Measurements from ENCODE around the gene PAPLN.
"Not testable (repeated sequence)": the region's sequence is repeated elsewhere in the genome, so short reads cannot be mapped to it uniquely, and the experiment has no call there.

PAPLN gene

DNA sequence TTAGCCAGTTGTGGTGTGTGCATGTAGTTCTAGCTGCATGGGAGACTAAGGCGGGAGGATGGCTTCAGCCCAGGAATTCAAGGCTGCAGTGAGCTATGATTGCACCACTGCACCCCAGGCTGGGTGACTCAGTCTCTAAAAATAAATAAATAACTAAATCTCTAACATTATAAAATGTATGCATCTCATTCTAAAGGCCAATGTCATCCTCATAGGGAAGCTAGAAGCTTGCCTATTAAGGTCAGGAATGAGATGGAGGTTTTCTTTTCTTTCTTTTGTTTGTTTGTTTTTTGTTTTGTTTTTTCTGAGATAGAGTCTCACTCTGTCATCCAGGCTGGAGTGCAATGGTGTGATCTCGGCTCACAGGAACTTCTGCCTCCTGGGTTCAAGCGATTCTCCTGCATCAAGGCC lies 48.8 kb upstream of the PAPLN start (continued):
- TF ChIP-seq PATZ1 (CRISPR knock-in tag; IDR thresholded peaks at IDR 0.05; ENCODE audit: borderline replicate concordance): no peak

DNA sequence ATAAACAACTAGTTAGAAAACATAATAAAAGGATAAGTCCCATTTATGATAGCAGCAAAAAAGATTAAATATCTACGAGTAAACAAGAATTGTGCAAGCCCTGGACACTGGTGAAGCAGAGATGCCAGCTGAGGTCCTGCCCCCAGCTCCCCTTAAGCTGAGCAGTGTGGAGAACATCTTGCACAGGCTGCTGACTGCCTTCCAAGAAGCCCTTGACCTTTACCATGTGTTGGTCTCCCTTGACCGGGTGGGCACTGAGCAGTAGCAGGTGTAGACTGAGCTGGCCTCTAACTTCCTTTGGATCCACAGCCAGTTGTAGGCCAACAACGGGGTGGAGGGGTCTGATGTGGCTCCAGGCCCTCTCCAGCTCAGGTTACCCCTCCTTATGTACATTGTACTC lies 47.7 kb upstream of the PAPLN start:
- ATAC-seq: no peak
- no peak for TF ChIP-seq SNAI2 (CRISPR knock-in tag; IDR thresholded peaks at IDR 0.05)
- TF ChIP-seq, protein P1, sequence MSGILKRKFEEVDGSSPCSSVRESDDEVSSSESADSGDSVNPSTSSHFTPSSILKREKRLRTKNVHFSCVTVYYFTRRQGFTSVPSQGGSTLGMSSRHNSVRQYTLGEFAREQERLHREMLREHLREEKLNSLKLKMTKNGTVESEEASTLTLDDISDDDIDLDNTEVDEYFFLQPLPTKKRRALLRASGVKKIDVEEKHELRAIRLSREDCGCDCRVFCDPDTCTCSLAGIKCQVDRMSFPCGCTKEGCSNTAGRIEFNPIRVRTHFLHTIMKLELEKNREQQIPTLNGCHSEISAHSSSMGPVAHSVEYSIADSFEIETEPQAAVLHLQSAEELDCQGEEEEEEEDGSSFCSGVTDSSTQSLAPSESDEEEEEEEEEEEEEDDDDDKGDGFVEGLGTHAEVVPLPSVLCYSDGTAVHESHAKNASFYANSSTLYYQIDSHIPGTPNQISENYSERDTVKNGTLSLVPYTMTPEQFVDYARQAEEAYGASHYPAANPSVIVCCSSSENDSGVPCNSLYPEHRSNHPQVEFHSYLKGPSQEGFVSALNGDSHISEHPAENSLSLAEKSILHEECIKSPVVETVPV (CRISPR knock-in tag; IDR thresholded peaks at IDR 0.05): no peak
- no peak for TF ChIP-seq ISL1 (CRISPR knock-in tag; IDR thresholded peaks at IDR 0.05)
- no peak for TF ChIP-seq ZFP3 (CRISPR knock-in tag; IDR thresholded peaks at IDR 0.05)
- no peak for TF ChIP-seq POU6F1 (CRISPR knock-in tag; IDR thresholded peaks at IDR 0.05; ENCODE audit: borderline replicate concordance, low read depth)
- TF ChIP-seq ZNF70 (CRISPR knock-in tag; IDR thresholded peaks at IDR 0.05): no peak

- TF ChIP-seq ESRRG (CRISPR knock-in tag; IDR thresholded peaks at IDR 0.05): no peak
- TF ChIP-seq TOX (CRISPR knock-in tag; IDR thresholded peaks at IDR 0.05; ENCODE audit: borderline replicate concordance): no peak
- no peak for TF ChIP-seq TSHZ2 (CRISPR knock-in tag; IDR thresholded peaks at IDR 0.05)
- no peak for TF ChIP-seq ZNF70 (CRISPR knock-in tag; IDR thresholded peaks at IDR 0.05)
- no peak for TF ChIP-seq PATZ1 (CRISPR knock-in tag; IDR thresholded peaks at IDR 0.05; ENCODE audit: borderline replicate concordance)
- TF ChIP-seq ZFP3 (CRISPR knock-in tag; IDR thresholded peaks at IDR 0.05): no peak
- TF ChIP-seq GLIS3 (CRISPR knock-in tag; IDR thresholded peaks at IDR 0.05): no peak
- no peak for TF ChIP-seq CSDC2 (CRISPR knock-in tag; IDR thresholded peaks at IDR 0.05)
- no peak for TF ChIP-seq POU6F1 (CRISPR knock-in tag; IDR thresholded peaks at IDR 0.05; ENCODE audit: borderline replicate concordance, low read depth)
- no peak for ATAC-seq
Measured at GRCh38 chr14:73191441-73191840, 45.9 kb upstream of the PAPLN start.

GRCh38 chr14:73194306-73194705 lies 43.0 kb upstream of the PAPLN start:
- not testable (repeated sequence) for ATAC-seq

- ATAC-seq: no peak
- TF ChIP-seq PPARA (CRISPR knock-in tag; IDR thresholded peaks at IDR 0.05; ENCODE audit: borderline replicate concordance) (no peak), RARB (CRISPR knock-in tag; IDR thresholded peaks at IDR 0.05) (no peak), OSR1 (CRISPR knock-in tag; IDR thresholded peaks at IDR 0.05) (no peak), GLIS3 (CRISPR knock-in tag; IDR thresholded peaks at IDR 0.05) (no peak), TOX (CRISPR knock-in tag; IDR thresholded peaks at IDR 0.05; ENCODE audit: borderline replicate concordance) (no peak), ZNF8 (CRISPR knock-in tag; IDR thresholded peaks at IDR 0.05) (no peak), ZNF565 (CRISPR knock-in tag; conservative IDR thresholded peaks at IDR 0.05; ENCODE audit: low read depth) (no peak), CSDC2 (CRISPR knock-in tag; IDR thresholded peaks at IDR 0.05) (no peak), ESRRG (CRISPR knock-in tag; IDR thresholded peaks at IDR 0.05) (no peak), ZFP30 (CRISPR knock-in tag; IDR thresholded peaks at IDR 0.05) (no peak), TCF4 (CRISPR knock-in tag; IDR thresholded peaks at IDR 0.05; ENCODE audit: borderline replicate concordance) (no peak), ZNF70 (CRISPR knock-in tag; IDR thresholded peaks at IDR 0.05) (no peak), ARNTL (CRISPR knock-in tag; IDR thresholded peaks at IDR 0.05; ENCODE audit: borderline replicate concordance, low read depth) (no peak)
- TF ChIP-seq, protein P1 (CRISPR knock-in tag; IDR thresholded peaks at IDR 0.05): no peak
Measured at GRCh38 chr14:73198253-73198652, 39.1 kb upstream of the PAPLN start.

All from SK-N-SH treated with all-trans-retinoic acid at 6 μM for 48 hours (cell line).